Lung (tissue), 12 donors: ENCODE measurements around the gene OXER1. TPM values are rescaled to one million over a fixed set of nuclear protein-coding genes. Genes with fewer than 3 reads are reported as not detected.

Experiments
- ATAC-seq: fragments of 200-7000 bp; cut with Tn5 transposase; one replicate; pipeline ENCODE4 v1.9.1; 2020; ENCODE audit warnings: moderate number of reproducible peaks; ENCODE audit not compliant: insufficient read depth, low FRiP score
- DNase-seq, 3 donors: peaks; one replicate each; pipeline ENCODE4 v3.0.0-alpha.2; 2013 to 2017
- H3K27ac ChIP-seq, 2 donors: one replicate each; pipeline ENCODE4 v1.5.1; 2013; ENCODE audit warnings: mild to moderate bottlenecking in 2 of 2, moderate library complexity in 2 of 2, control low read depth in 1 of 2, inconsistent platforms in 1 of 2, low read depth in 1 of 2, low read length in 1 of 2
- H3K27me3 ChIP-seq, 3 donors: one replicate each; pipeline ENCODE4 v1.5.1; 2013; ENCODE audit warnings: low read length in 2 of 3; ENCODE audit not compliant: control insufficient read depth in 3 of 3, insufficient read depth in 3 of 3
- H3K36me3 ChIP-seq, 4 donors: one replicate each; pipeline ENCODE4 v1.5.1; 2013; ENCODE audit warnings: low read length in 4 of 4, mild to moderate bottlenecking in 1 of 4, moderate library complexity in 1 of 4; ENCODE audit not compliant: control insufficient read depth in 4 of 4, insufficient read depth in 4 of 4
- H3K4me1 ChIP-seq, 5 donors: one replicate each; pipeline ENCODE4 v1.5.1; 2013; ENCODE audit warnings: low read length in 5 of 5, mild to moderate bottlenecking in 2 of 5, moderate library complexity in 1 of 5; ENCODE audit not compliant: control insufficient read depth in 5 of 5, insufficient read depth in 5 of 5
- H3K4me3 ChIP-seq: one replicate; pipeline ENCODE4 v1.5.1; 2013; ENCODE audit warnings: mild to moderate bottlenecking, control low read depth, moderate library complexity
- H3K9ac ChIP-seq, 2 donors: one replicate each; pipeline ENCODE4 v1.5.1; 2013; ENCODE audit warnings: low read length in 2 of 2, control low read depth in 1 of 2; ENCODE audit not compliant: insufficient read depth in 1 of 2
- H3K9me3 ChIP-seq, 4 donors: one replicate each; pipeline ENCODE4 v1.5.1; 2013; ENCODE audit warnings: low read length in 3 of 4, mild to moderate bottlenecking in 1 of 4, moderate library complexity in 1 of 4; ENCODE audit not compliant: control insufficient read depth in 4 of 4, insufficient read depth in 3 of 4
- WGBS, 2 donors: extraction: QIAGEN DNeasy Blood & Tissue Kit; methylation state at CpG; one replicate each; pipeline ENCODE4 v1.1.7; 2013; 5-methylcytosine and 5-hydroxymethylcytosine counted together
- polyA plus RNA-seq, 2 donors: library from polyadenylated mRNA; stranded (reverse); fragments of 200-250 nt; gene quantifications; one replicate each; pipeline ENCODE4 v1.2.1, GENCODE V29; 2013
- total RNA-seq, 2 donors: library from RNA; depleted of rRNA in 1 of 2; stranded (reverse); fragments of >200 nt in 1 of 2; gene quantifications; one replicate each; pipeline ENCODE4 v1.2.1, GENCODE V29; 2014 to 2021
- TF ChIP-seq, protein P1 (sequence below): IDR thresholded peaks from 2 replicates; pipeline ENCODE4 v1.5.1; 2012; ENCODE audit warnings: mild to moderate bottlenecking; ENCODE audit errors: control extremely low read depth, extremely low read depth
- donor health status: control.
- donor health status: control.
- donor health status: Bipolar disorder and iron deficiency.
- donor health status: healthy.
- donor health status: DM: yes; HTN: yes; CAD: no.

The OXER1 gene
- total and polyA plus RNA-seq, 4 donors = 0.59 to 2.1 (median 1.6) TPM

DNA sequence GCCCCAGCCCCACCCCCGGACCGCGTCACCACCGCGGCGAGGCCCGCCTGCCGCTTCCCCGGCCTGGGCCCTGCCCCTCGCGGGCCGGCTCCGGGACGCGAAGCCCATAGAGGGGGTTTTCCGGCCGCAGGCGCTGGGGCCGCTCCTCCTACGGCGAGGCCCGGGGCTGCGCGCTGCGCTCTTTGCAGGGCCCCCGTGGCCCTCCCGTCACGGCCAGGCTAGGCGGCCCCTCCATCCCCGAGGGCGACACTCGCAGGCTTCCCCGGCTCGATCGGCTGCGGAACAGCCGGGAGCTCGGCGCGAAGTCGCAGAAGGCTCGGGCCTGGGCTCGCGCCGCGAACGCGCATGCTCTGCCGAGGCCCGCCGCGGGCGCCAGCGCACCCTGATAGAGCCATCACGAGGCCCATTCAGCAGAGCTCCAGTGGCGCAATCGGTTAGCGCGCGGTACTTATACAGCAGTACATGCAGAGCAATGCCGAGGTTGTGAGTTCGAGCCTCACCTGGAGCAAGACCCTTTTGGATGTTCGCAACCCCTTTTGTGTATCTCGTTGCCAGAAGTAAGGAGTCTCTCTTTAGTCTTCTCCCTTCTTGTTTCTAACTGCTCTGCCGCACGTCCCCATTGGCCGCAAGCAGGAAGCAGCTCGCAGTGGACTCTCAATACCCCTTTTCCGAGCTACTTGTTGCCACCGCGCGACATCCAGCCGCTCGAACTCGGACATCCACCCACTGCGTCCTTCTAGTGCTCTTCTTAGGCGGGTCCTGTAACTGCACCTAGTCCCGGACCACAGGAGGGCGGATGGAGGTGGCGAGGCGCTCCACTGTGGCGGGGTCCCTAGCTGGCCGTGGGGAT lies 46.4 kb upstream of the OXER1 start:
- DNase-seq = peak; percentile 97 to 99 (median 98)
- ATAC-seq = peak; percentile 88
- H3K4me3 ChIP-seq = peak overlapping the region; percentile 51
- WGBS, 2 donors = 0% methylated on average over 83 of the region's 83 CpGs
- no peaks in the 10 kb centered on the region for H3K27me3 ChIP-seq
- H3K9me3 ChIP-seq = peaks cover 0 to 2% (median 0%) of the 10 kb centered on the region in 4 donors
- TF ChIP-seq, protein P1, sequence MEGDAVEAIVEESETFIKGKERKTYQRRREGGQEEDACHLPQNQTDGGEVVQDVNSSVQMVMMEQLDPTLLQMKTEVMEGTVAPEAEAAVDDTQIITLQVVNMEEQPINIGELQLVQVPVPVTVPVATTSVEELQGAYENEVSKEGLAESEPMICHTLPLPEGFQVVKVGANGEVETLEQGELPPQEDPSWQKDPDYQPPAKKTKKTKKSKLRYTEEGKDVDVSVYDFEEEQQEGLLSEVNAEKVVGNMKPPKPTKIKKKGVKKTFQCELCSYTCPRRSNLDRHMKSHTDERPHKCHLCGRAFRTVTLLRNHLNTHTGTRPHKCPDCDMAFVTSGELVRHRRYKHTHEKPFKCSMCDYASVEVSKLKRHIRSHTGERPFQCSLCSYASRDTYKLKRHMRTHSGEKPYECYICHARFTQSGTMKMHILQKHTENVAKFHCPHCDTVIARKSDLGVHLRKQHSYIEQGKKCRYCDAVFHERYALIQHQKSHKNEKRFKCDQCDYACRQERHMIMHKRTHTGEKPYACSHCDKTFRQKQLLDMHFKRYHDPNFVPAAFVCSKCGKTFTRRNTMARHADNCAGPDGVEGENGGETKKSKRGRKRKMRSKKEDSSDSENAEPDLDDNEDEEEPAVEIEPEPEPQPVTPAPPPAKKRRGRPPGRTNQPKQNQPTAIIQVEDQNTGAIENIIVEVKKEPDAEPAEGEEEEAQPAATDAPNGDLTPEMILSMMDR = no peak
- H3K9ac ChIP-seq = peak overlapping the region; percentile 78 to 88
- H3K4me1 ChIP-seq = peaks cover 0 to 11% (median 4%) of the 10 kb centered on the region in 5 donors
- no peaks in the 10 kb centered on the region for H3K36me3 ChIP-seq
- peak overlapping the region; percentile 98 to 100 for H3K27ac ChIP-seq

DNA sequence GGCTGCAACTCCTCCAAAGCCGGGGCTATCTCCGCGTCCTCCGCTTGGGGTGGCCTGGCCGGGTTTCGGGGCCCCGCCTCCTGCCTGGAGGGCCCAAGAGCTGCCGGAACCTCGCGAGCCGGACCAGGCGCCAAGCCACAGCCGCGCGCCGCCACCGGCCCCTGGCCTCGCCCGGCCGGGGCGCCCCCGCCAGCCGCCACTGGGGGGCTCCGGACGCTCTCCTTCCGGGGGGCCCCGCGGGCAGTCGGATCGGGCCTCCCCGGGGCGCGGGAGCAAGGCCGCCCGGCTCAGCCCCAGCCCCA lies 45.8 kb upstream of the OXER1 start:
- 0% methylated on average over 23 to 35 of the region's 35 CpGs for WGBS, 2 donors
- H3K4me1 ChIP-seq = peaks cover 0 to 11% (median 4%) of the 10 kb centered on the region in 5 donors

DNA sequence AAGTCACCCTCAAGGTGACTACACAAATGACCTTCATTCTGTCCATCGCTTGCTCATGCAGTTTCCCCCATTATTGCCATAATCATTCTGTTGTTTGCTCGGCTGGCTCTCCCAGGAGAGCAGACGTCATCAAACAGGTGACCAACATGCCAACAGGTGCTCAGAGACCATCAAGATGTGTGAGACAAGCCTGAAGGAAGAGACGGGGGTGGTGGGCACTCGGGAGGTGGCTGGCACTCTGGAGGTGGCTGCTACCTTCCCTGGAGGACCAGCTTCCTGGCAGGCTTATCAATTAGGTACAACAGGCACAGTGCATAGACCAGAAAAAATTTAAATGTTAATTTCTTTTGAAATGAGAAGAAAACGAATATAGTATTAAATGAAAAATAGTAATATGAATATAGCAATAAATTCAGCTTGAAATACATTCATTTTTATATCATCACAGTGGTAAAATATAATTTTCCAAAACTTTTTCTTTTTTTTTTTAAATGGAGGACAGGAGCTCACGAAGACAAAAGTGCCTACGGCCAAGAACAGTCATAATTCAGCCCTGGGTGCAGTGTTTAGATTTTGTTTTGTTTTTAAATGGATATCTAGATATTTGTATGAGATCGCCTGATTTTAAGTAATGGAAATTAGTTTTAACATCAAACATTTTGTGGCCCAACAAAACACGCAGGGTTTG lies 45.3 kb upstream of the OXER1 start:
- Histone ChIP-seq H3K9me3 (peaks cover 0 to 2% (median 0%) of the 10 kb centered on the region in 4 donors), H3K4me1 (peaks cover 0 to 11% (median 4%) of the 10 kb centered on the region in 5 donors), H3K27ac (peak overlapping the region; percentile 98 to 100), H3K27me3 (no peaks in the 10 kb centered on the region), H3K4me3 (no peak overlapping the region), H3K9ac (peak overlapping the region in 1 of 2 donors; percentile 89), H3K36me3 (no peaks in the 10 kb centered on the region)
- 36 to 46% methylated on average over 10 of the region's 10 CpGs for WGBS, 2 donors
- DNase-seq (peak in 2 of 3 donors; percentile 32 to 55), ATAC-seq (no peak)
- TF ChIP-seq, protein P1 = no peak

More for the DNA sequence above, 45.8 kb upstream of the OXER1 start:
- Histone ChIP-seq H3K27ac (peak overlapping the region; percentile 98 to 100), H3K4me3 (peak overlapping the region; percentile 32), H3K9me3 (peaks cover 0 to 2% (median 0%) of the 10 kb centered on the region in 4 donors), H3K27me3 (no peaks in the 10 kb centered on the region), H3K9ac (peak overlapping the region in 1 of 2 donors; percentile 89), H3K36me3 (no peaks in the 10 kb centered on the region)
- DNase-seq (peak; percentile 90 to 94 (median 94)), ATAC-seq (peak; percentile 53)
- TF ChIP-seq, protein P1 = no peak
